ENCODE results near the gene BCLAF3. TPM values are rescaled to one million over a fixed set of nuclear protein-coding genes. Genes with fewer than 3 reads are reported as not detected.

BCLAF3 gene
- total and polyA plus RNA-seq, 2 experiments from 2014 or later, result 3.5 to 5.5 TPM

DNA sequence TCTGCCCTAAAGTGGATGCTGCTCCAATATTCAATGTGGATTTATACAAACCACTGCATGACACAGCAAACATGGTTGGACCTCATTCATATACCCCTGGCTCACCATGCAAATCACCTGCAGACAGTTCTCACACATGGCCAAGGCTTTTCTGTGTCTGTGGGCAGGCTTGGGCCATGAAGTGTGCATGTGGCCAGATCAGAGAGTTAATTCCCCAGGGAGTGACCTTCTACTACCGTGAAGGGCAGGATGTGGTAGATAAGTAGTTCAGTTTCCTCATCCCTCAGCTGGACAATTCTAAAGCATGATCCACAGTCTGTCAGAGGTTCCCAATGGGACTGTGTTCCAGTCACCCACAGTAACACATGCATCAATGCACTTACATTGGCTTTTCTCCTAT, 24.6 kb upstream of the BCLAF3 start:
- Histone ChIP-seq H3K4me3 (no peak overlapping the region), H3K4me1 (ENCODE audit: low read depth) (no peaks in the 10 kb centered on the region), H3K36me3 (no peaks in the 10 kb centered on the region), H3K27ac (no peak overlapping the region), H3K27me3 (no peaks in the 10 kb centered on the region), H3K9me3 (ENCODE audit: low read depth) (no peaks in the 10 kb centered on the region)
- peak in 1 of 2 donors; percentile 0 for DNase-seq (ENCODE audit: low read depth in 1 of 2, low spot score in 1 of 2)
- TF ChIP-seq, protein P1, sequence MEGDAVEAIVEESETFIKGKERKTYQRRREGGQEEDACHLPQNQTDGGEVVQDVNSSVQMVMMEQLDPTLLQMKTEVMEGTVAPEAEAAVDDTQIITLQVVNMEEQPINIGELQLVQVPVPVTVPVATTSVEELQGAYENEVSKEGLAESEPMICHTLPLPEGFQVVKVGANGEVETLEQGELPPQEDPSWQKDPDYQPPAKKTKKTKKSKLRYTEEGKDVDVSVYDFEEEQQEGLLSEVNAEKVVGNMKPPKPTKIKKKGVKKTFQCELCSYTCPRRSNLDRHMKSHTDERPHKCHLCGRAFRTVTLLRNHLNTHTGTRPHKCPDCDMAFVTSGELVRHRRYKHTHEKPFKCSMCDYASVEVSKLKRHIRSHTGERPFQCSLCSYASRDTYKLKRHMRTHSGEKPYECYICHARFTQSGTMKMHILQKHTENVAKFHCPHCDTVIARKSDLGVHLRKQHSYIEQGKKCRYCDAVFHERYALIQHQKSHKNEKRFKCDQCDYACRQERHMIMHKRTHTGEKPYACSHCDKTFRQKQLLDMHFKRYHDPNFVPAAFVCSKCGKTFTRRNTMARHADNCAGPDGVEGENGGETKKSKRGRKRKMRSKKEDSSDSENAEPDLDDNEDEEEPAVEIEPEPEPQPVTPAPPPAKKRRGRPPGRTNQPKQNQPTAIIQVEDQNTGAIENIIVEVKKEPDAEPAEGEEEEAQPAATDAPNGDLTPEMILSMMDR (IDR thresholded peaks at IDR 0.05; ENCODE audit: low read depth, low read length), result no peak

DNA sequence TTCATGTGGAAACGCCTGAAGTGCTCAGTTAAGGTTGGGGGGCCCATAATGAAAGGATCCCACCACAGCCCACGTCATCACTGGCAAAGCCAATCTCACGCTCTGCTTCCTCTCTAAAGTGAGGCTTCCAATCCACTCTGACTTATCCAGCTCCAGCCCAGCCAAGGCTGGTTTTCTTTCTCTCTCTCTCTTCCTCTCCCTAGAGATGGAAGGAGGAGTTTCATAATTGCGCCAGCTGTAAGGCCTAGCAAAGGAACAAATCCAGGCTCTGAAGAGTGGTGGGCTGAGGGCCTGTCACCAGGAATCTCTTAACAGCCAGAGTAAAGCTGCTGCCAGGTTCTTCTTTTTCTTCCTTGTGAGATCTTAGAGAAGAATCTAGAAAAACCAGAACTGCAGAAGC, 20.7 kb upstream of the BCLAF3 start:
- DNase-seq (ENCODE audit: low read depth in 1 of 2, low spot score in 1 of 2), result peak in 1 of 2 donors; percentile 35
- Histone ChIP-seq H3K9me3 (ENCODE audit: low read depth) (no peaks in the 10 kb centered on the region), H3K36me3 (no peaks in the 10 kb centered on the region), H3K27me3 (no peaks in the 10 kb centered on the region), H3K4me3 (no peak overlapping the region), H3K4me1 (ENCODE audit: low read depth) (no peaks in the 10 kb centered on the region), H3K27ac (no peak overlapping the region)
- TF ChIP-seq, protein P1 (IDR thresholded peaks at IDR 0.05; ENCODE audit: low read depth, low read length), result no peak

DNA sequence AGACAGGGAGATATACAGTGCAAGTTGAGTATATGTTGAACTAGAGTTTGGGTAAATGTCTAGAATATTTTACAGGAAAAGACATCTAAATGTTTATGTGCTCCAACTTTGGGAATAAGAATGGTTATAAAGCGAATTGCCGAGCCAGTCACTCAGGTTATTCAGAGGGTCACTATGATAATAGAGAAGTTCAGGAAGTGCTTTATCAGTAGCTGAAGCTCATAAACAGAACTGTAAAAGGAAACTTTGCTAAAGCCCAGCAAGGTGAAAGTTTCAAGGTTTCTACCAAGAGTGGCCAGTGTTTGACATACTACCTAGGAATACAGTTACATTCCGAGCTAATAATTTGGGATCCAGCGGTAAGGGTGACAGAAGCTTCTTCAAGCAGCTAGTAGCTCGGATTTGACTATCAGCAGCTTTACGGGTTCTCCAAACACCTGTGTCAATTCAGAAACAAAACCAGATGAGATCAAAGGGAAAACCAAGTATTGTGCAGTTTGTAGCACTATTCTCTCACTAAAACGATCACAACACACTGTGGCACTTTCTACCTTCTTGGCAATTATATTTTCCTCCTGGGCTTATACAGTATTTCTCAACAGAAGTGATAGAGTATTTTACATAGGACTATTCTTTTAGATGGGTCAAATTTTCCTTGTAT, 17.2 kb upstream of the BCLAF3 start:
- TF ChIP-seq, protein P1 (IDR thresholded peaks at IDR 0.05; ENCODE audit: low read depth, low read length), result no peak
- Histone ChIP-seq H3K27me3 (no peaks in the 10 kb centered on the region), H3K9me3 (ENCODE audit: low read depth) (no peaks in the 10 kb centered on the region), H3K27ac (no peak overlapping the region), H3K4me3 (no peak overlapping the region), H3K4me1 (ENCODE audit: low read depth) (no peaks in the 10 kb centered on the region), H3K36me3 (no peaks in the 10 kb centered on the region)
- DNase-seq (ENCODE audit: low read depth in 1 of 2, low spot score in 1 of 2), result no peak

DNA sequence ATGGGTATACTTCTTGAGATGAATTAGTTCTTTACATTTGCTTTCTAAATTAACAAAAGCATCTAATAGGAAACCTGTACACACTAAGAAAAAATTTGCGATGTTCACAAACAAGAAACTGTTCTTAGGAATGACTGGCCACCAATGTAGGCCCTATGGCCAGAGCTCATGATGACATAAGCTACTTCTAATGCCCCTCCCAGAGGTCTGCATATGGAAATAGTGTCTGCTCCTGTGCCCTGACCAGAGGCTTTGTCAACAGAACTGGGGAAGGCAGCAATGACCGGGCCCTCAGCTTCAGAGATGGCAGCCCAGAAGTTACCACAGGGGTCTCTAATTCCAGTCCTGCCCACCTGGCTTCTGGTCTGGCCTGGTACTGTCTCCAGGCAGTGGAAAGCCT, 15.0 kb upstream of the BCLAF3 start:
- Histone ChIP-seq H3K27ac (no peak overlapping the region), H3K4me1 (ENCODE audit: low read depth) (no peaks in the 10 kb centered on the region), H3K4me3 (no peak overlapping the region), H3K9me3 (ENCODE audit: low read depth) (no peaks in the 10 kb centered on the region), H3K27me3 (no peaks in the 10 kb centered on the region), H3K36me3 (no peaks in the 10 kb centered on the region)
- TF ChIP-seq, protein P1 (IDR thresholded peaks at IDR 0.05; ENCODE audit: low read depth, low read length), result no peak
- no peak for DNase-seq (ENCODE audit: low read depth in 1 of 2, low spot score in 1 of 2)

DNA sequence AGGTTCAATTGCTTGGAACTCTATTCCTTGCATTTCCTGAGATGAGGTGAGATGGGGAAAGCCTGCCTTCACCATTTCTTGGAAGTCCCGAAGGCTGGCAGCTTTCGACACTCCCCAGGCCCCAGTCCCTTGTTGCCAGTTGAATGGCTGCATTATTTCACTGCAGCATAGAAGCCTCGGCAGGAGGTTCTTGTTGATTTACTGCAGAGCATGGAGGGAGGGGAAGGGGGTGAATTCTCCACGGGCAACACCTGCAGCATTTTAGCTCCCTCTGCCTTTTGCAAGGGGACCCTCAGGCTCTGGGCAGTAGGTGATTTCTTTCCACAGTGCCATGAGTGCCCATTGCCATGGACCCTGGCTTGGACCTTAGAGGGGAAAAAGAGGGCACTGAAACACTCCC, 10.7 kb upstream of the BCLAF3 start:
- Histone ChIP-seq H3K27ac (no peak overlapping the region), H3K9me3 (ENCODE audit: low read depth) (no peaks in the 10 kb centered on the region), H3K36me3 (no peaks in the 10 kb centered on the region), H3K27me3 (no peaks in the 10 kb centered on the region), H3K4me3 (no peak overlapping the region), H3K4me1 (ENCODE audit: low read depth) (no peaks in the 10 kb centered on the region)
- TF ChIP-seq, protein P1 (IDR thresholded peaks at IDR 0.05; ENCODE audit: low read depth, low read length), result no peak
- no peak for DNase-seq (ENCODE audit: low read depth in 1 of 2, low spot score in 1 of 2)
